ENCODE data around the gene IFITM10. TPM values are rescaled to one million over a fixed set of nuclear protein-coding genes. Genes with fewer than 3 reads are reported as not detected.

The IFITM10 gene
- total and polyA plus RNA-seq, 11 donors = 0.12 to 3.6 (median 0.54) TPM

DNA sequence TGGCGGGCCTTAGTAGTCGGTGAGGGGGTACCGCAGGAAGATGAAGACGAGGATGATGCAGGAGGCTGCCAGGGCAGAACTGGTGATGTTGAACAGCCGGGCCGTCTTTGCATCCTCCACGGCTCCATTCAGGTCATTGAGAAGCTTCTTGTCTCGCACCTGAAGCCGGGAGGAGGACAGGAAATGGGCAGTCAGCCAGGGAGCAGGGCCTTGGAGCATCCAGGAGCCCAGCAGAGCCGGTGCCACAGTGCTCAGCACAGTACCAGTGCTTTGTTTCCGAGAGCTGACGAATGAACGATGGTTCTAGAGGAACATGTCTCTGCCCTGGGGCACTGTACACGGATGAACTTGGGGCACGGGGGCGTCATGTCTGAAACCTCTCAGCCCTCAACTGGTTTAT is 15.1 kb downstream of the IFITM10 start:
- Histone ChIP-seq H3K9me3 (peaks cover 0 to 18% (median 7%) of the 10 kb centered on the region in 12 donors), H3K27me3 (peaks cover 0 to 67% (median 15%) of the 10 kb centered on the region in 9 donors), H3K4me3 (no peak overlapping the region), H3K36me3 (no peaks in the 10 kb centered on the region), H3K27ac (no peak overlapping the region), H3K4me1 (no peaks in the 10 kb centered on the region)
- no peak for TF ChIP-seq POLR2A (IDR thresholded peaks at IDR 0.05)
- TF ChIP-seq, protein P1, sequence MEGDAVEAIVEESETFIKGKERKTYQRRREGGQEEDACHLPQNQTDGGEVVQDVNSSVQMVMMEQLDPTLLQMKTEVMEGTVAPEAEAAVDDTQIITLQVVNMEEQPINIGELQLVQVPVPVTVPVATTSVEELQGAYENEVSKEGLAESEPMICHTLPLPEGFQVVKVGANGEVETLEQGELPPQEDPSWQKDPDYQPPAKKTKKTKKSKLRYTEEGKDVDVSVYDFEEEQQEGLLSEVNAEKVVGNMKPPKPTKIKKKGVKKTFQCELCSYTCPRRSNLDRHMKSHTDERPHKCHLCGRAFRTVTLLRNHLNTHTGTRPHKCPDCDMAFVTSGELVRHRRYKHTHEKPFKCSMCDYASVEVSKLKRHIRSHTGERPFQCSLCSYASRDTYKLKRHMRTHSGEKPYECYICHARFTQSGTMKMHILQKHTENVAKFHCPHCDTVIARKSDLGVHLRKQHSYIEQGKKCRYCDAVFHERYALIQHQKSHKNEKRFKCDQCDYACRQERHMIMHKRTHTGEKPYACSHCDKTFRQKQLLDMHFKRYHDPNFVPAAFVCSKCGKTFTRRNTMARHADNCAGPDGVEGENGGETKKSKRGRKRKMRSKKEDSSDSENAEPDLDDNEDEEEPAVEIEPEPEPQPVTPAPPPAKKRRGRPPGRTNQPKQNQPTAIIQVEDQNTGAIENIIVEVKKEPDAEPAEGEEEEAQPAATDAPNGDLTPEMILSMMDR (IDR thresholded peaks at IDR 0.05) = no peak
- DNase-seq (no peak), ATAC-seq (no peak)
- 75 to 78% (median 76%) methylated on average over 16 of the region's 16 CpGs for WGBS, 4 donors
- intact Hi-C loops (cut with DNase I) = no loop called here

DNA sequence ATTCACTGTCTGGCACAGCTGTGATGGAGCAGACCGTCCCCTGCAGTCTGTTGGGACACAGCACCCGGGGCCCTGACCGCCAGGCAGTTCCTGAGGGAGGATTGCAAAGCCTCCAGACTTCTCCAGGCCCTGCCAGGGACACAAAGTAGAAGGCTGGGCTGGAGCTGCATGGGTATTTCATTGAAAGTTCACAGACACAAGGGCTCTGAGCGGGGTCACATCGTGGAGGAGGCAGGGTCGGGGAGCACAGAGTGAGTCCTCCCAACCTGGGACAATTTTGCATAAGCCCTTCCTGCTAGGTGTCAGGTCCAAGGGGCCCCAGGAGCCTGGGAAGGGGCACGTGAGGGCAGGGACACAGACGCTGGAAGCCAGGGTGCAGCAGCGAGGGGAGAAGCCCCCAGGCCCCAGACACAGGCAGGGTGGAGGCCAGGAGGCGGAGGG is 15.7 kb downstream of the IFITM10 start:
- intact Hi-C loops (cut with DNase I) = no loop called here
- Histone ChIP-seq H3K27ac (no peak overlapping the region), H3K4me3 (no peak overlapping the region), H3K4me1 (no peaks in the 10 kb centered on the region), H3K36me3 (no peaks in the 10 kb centered on the region), H3K9me3 (peaks cover 0 to 18% (median 7%) of the 10 kb centered on the region in 12 donors), H3K27me3 (peaks cover 0 to 73% (median 18%) of the 10 kb centered on the region in 9 donors)
- DNase-seq (no peak), ATAC-seq (no peak)
- WGBS, 4 donors = 51 to 60% (median 56%) methylated on average over 5 to 10 of the region's 10 CpGs
- no peak for TF ChIP-seq POLR2A (IDR thresholded peaks at IDR 0.05)
- TF ChIP-seq, protein P1 (IDR thresholded peaks at IDR 0.05) = no peak

DNA sequence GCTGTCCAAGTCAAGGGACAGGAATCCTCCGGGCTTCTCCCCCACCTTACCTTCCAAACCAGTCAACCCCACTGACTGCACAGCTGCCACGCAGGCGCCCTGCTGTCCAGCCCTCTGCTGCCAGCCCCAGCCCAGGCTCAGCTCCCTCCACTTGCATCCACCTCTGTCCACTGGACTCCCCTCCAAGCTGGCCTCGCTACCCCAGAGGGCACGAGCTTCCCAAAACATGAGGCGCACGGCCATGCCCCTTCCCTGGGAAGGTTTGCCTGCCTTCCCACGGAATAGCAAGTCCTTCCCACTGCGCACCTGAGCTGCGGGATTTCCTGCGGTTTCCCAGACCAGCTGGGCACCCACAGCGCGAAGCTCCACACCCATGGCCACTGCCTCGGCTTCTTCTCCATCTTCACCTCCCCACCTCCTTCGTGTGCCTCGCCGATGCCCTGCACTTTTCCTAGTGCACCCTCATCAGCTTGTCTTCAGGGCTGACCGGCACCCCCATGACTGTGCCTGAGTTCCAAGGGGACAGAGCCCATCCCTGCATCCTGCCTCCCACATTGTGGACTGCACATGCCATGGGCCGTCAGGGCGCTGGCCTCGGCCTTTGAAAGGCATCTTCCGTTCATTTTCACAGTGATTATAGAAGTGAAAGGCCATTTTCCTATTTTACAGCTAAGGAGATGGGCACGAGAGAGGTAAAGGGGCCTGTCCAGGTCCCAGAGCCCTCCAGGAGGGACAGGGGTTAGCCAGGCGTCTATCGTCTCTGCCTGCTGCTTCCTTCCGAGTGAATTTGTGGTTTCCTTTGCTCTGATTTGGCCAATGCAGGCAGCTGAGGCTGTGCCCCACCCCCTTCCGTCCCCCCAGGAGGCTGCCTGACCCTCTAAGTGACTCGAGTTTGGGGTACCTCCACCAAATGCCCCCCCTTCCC is 16.4 kb downstream of the IFITM10 start:
- 70 to 73% (median 72%) methylated on average over 26 to 28 of the region's 28 CpGs for WGBS, 4 donors
- no peak overlapping the region for H3K4me3 ChIP-seq
- peaks cover 0 to 18% (median 7%) of the 10 kb centered on the region in 12 donors for H3K9me3 ChIP-seq
- peaks cover 5 to 80% (median 22%) of the 10 kb centered on the region in 9 donors for H3K27me3 ChIP-seq
- ATAC-seq (peak in 1 of 4 donors; percentile 10), DNase-seq (no peak)
- no peak overlapping the region for H3K27ac ChIP-seq
- no peaks in the 10 kb centered on the region for H3K36me3 ChIP-seq
- intact Hi-C loops (cut with DNase I) = no loop called here
- TF ChIP-seq, protein P1 (IDR thresholded peaks at IDR 0.05) = no peak
- TF ChIP-seq POLR2A (IDR thresholded peaks at IDR 0.05) = no peak
- peaks cover 0 to 5% (median 0%) of the 10 kb centered on the region in 12 donors for H3K4me1 ChIP-seq

- DNase-seq (no peak), ATAC-seq (peak in 1 of 4 donors; percentile 9)
- no peak overlapping the region for H3K27ac ChIP-seq
- peaks cover 5 to 86% (median 22%) of the 10 kb centered on the region in 9 donors for H3K27me3 ChIP-seq
- WGBS, 4 donors = 71 to 77% (median 75%) methylated on average over 14 of the region's 14 CpGs
- peaks cover 0 to 18% (median 7%) of the 10 kb centered on the region in 12 donors for H3K9me3 ChIP-seq
- no peak overlapping the region for H3K4me3 ChIP-seq
- no peak for TF ChIP-seq POLR2A (IDR thresholded peaks at IDR 0.05)
- TF ChIP-seq, protein P1 (IDR thresholded peaks at IDR 0.05) = no peak
- no peaks in the 10 kb centered on the region for H3K36me3 ChIP-seq
- intact Hi-C loops (cut with DNase I) = no loop called here
- H3K4me1 ChIP-seq = peaks cover 0 to 8% (median 0%) of the 10 kb centered on the region in 12 donors
Observed at GRCh38 chr11:1733009-1733715, 17.2 kb downstream of the IFITM10 start.

Measured in heart left ventricle (tissue), 16 donors.